ENCODE measurements around the gene KLHL40.

GRCh38 chr3:42647821-42648459 is 37.4 kb upstream of the KLHL40 start:
- TF ChIP-seq CTCF (IDR thresholded peaks at IDR 0.05; ENCODE audit: poor library complexity) = no peak
- TF ChIP-seq EZH2 (IDR thresholded peaks at IDR 0.05; ENCODE audit: borderline replicate concordance) = no peak
